GM12878 (cell line): Measurements from ENCODE around the gene TXNIP. TPM values are rescaled to one million over a fixed set of nuclear protein-coding genes. Genes with fewer than 3 reads are reported as not detected.

Source experiments
- ATAC-seq: fragments of 200-7000 bp; cut with Tn5 transposase; 3 replicates; pipeline ENCODE4 v1.9.1; 2020; ENCODE audit warnings: mild to moderate bottlenecking, moderate library complexity
- BruUV-seq: library from RNA; stranded (reverse); fragments of 400-500 nt; replicated peaks from 2 replicates; lab custom pipeline; 2021; lab: Mats Ljungman, UMichigan
- CTCF ChIA-PET: fragments of 300-600 bp; sonication (Branson Sonifier 250); formaldehyde crosslinking; extraction: SDS; loops from one replicate; lab custom pipeline; 2021; ENCODE audit warnings: inconsistent platforms; lab: Yijun Ruan, JAX
- POLR2A ChIA-PET: fragments of 350-600 bp; formaldehyde crosslinking; extraction: SDS; loops from one replicate; lab custom pipeline; 2021; ENCODE audit warnings: inconsistent platforms; lab: Charles Lee
- RAD21 ChIA-PET: fragments of 300-600 bp; sonication (Branson Sonifier 250); formaldehyde crosslinking; loops from one replicate; lab custom pipeline; 2023; ENCODE audit warnings: antibody characterized with exemption; ENCODE audit not compliant: unreplicated experiment; lab: Charles Lee
- SMC1A ChIA-PET: fragments of 300-600 bp; sonication (Branson Sonifier 250); formaldehyde crosslinking; loops from one replicate; lab custom pipeline; 2023; ENCODE audit not compliant: unreplicated experiment, uncharacterized antibody; lab: Charles Lee
- DNase-seq: peaks from one replicate; pipeline ENCODE4 v3.0.0-alpha.2; 2011; ENCODE audit warnings: low read depth, low spot score
- FAIRE-seq: peaks from 3 replicates; lab custom pipeline; 2011; peaks lifted over from hg19 to GRCh38; lab: Jason Lieb, UNC
- H2AFZ ChIP-seq: 2 replicates; pipeline ENCODE4 v1.6.0; 2011; ENCODE audit warnings: low read depth, low read length, control low read depth; ENCODE audit not compliant: control insufficient read depth
- H3K27ac ChIP-seq: 2 replicates; pipeline ENCODE4 v1.5.1; 2011; ENCODE audit warnings: control low read depth; ENCODE audit not compliant: control insufficient read depth, insufficient read depth
- H3K27me3 ChIP-seq, 2 experiments: replicated peaks in 1 of 2; 2 replicates each; pipeline versions ENCODE4 v1.6.0 to v1.6.1; 2011; ENCODE audit warnings: low read length in 1 of 2; ENCODE audit not compliant: control insufficient read depth in 2 of 2, insufficient read depth in 2 of 2
- H3K36me3 ChIP-seq, 2 experiments: 2 replicates each; pipeline ENCODE4 v1.5.1; 2011; ENCODE audit warnings: low read length in 1 of 2; ENCODE audit not compliant: control insufficient read depth in 2 of 2, insufficient read depth in 2 of 2
- H3K4me1 ChIP-seq: 2 replicates; pipeline ENCODE4 v1.6.1; 2011; ENCODE audit warnings: mild to moderate bottlenecking, low read length, moderate library complexity, mixed read lengths; ENCODE audit not compliant: control insufficient read depth, insufficient read depth
- H3K4me2 ChIP-seq: 2 replicates; pipeline ENCODE4 v1.6.0; 2011; ENCODE audit warnings: control low read depth; ENCODE audit not compliant: control insufficient read depth, insufficient read depth
- H3K4me3 ChIP-seq: fragments of 200-600 bp; sonication (generic); 2 replicates; pipeline ENCODE4 v1.5.1; 2016
- H3K79me2 ChIP-seq: 2 replicates; pipeline ENCODE4 v1.6.0; 2011; ENCODE audit warnings: low read length; ENCODE audit not compliant: control insufficient read depth, insufficient read depth
- H3K9ac ChIP-seq: 2 replicates; pipeline ENCODE4 v1.8.0; 2011; ENCODE audit warnings: low read length, control low read depth, mixed read lengths; ENCODE audit not compliant: control insufficient read depth, insufficient read depth
- H3K9me3 ChIP-seq: replicated peaks from 3 replicates; pipeline ENCODE4 v1.5.1; 2011; ENCODE audit warnings: mild to moderate bottlenecking, low read length; ENCODE audit not compliant: control insufficient read depth, insufficient read depth
- H4K20me1 ChIP-seq: 2 replicates; pipeline ENCODE4 v1.6.0; 2011; ENCODE audit not compliant: control insufficient read depth, insufficient read depth
- WGBS: methylation state at CpG from one replicate; pipeline ENCODE4 v1.1.6; 2016; ENCODE audit warnings: low lambda C conversion rate; ENCODE audit not compliant: insufficient replicate concordance, insufficient coverage; ENCODE audit errors: missing lambda C conversion rate; 5-methylcytosine and 5-hydroxymethylcytosine counted together
- in situ Hi-C: fragments of 300-500 bp; cut with MboI; formaldehyde crosslinking; loops from 9 replicates; pipeline ENCODE4 v1.14.3; 2018; ENCODE audit warnings: mixed read lengths
- intact Hi-C: fragments of 100-400 bp; cut with micrococcal nuclease; formaldehyde crosslinking; loops from one replicate; pipeline ENCODE4 v1.14.2; 2022; ENCODE audit not compliant: unreplicated experiment
- polyA plus RNA-seq, 11 experiments: library from polyadenylated mRNA; depleted of rRNA in 4 of 11; unstranded in 6 of 11; stranded (reverse) in 5 of 11; fragments of >200 nt; fragmentation: Nextera tagmentation in 4 of 11; fragmentation: Illumina TruSeq in 1 of 11; extraction: Ambion mirVana in 4 of 11; extraction: Trizol in 1 of 11; gene quantifications; 1 replicate in 1 of 11; 2 replicates in 10 of 11; pipeline versions ENCODE4 v1.2.1 to v1.2.3, GENCODE V29; 2011 to 2016; ENCODE audit warnings: inconsistent platforms in 2 of 11, missing spikeins in 2 of 11, low read depth in 1 of 11
- total RNA-seq, 4 experiments: library from RNA; depleted of rRNA in 3 of 4; stranded (reverse); fragments of >200 nt in 3 of 4; fragmentation: Illumina TruSeq in 1 of 4; extraction: Trizol in 1 of 4; gene quantifications; 2 replicates each; pipeline versions ENCODE4 v1.2.1 to v1.2.3, GENCODE V29; 2013 to 2021
- TF ChIP-seq, protein P1 (sequence below): IDR thresholded peaks from 2 replicates; pipeline ENCODE4 v1.6.1; 2011; ENCODE audit warnings: low read depth, mild to moderate bottlenecking, low read length, moderate library complexity, borderline replicate concordance; ENCODE audit errors: extremely low read depth
- TF ChIP-seq, protein P2 (sequence below): IDR thresholded peaks from 2 replicates; pipeline ENCODE4 v1.6.1; 2012; ENCODE audit warnings: low read length, inconsistent platforms

TXNIP gene
- total and polyA plus RNA-seq, 10 of the 15 experiments (the other 5 are each of a cell fraction or from before 2014, with no cell fraction given) = 48.7 to 133 (median 107) TPM

DNA sequence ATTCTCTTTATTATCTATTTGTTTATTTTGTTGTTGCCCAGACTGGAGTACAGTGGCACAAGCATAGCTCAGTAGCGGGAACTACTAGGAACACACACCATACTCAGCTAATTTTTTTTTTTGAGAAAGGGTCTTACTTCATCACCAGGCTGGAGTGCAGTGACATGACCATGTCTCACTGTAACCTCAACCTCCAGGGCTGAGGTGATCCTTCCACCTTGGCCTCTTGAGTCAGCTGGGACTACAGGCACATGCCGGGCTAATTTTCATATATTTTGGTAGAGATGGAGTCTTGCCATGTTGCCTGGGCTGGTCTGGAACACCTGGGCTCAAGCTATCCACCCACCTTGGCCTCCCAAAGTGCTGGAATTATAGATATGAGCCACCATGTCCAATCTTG lies 5.3 kb upstream of the TXNIP start:
- peaks cover 8% of the 10 kb centered on the region for H3K4me1 ChIP-seq
- no peak for ATAC-seq
- H3K9ac ChIP-seq = no peak overlapping the region
- ChIA-PET CTCF (interaction anchor here (0.7 to 18.6 kb wide), 7 partner anchors 11 to 178 kb away, joined by 3 to 361 read pairs (median 3); partner anchors contain the start of genes POLR3C, RBM8A and RNF115), SMC1A (interaction anchor here (0.6 to 5.2 kb wide), 7 partner anchors 10 to 73 kb away, joined by 3 to 53 read pairs (median 4); partner anchors contain the start of genes ANKRD34A, LIX1L and POLR3GL), POLR2A (interaction anchor here (1.9 to 2.1 kb wide), 2 partner anchors 20 to 23 kb away, joined by 7 to 19 read pairs; no protein-coding TSS in a partner anchor), RAD21 (interaction anchor here (4.1 kb wide), 1 partner anchor 23 kb away, joined by 26 read pairs; no protein-coding TSS in a partner anchor)
- TF ChIP-seq, protein P1, sequence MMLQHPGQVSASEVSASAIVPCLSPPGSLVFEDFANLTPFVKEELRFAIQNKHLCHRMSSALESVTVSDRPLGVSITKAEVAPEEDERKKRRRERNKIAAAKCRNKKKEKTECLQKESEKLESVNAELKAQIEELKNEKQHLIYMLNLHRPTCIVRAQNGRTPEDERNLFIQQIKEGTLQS = no peak
- TF ChIP-seq, protein P2, sequence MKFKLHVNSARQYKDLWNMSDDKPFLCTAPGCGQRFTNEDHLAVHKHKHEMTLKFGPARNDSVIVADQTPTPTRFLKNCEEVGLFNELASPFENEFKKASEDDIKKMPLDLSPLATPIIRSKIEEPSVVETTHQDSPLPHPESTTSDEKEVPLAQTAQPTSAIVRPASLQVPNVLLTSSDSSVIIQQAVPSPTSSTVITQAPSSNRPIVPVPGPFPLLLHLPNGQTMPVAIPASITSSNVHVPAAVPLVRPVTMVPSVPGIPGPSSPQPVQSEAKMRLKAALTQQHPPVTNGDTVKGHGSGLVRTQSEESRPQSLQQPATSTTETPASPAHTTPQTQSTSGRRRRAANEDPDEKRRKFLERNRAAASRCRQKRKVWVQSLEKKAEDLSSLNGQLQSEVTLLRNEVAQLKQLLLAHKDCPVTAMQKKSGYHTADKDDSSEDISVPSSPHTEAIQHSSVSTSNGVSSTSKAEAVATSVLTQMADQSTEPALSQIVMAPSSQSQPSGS = no peak
- no peaks in the 10 kb centered on the region for H3K36me3 ChIP-seq
- no peaks in the 10 kb centered on the region for H3K79me2 ChIP-seq
- H2AFZ ChIP-seq = no peak overlapping the region
- no peak overlapping the region for H3K4me2 ChIP-seq
- 94% methylated on average over 2 of the region's 2 CpGs for WGBS
- no peak for DNase-seq
- in situ Hi-C loops = no loop called here
- no TSS peak for BruUV-seq
- intact Hi-C loops = no loop called here
- FAIRE-seq = no peak
- H3K27ac ChIP-seq = no peak overlapping the region
- no peaks in the 10 kb centered on the region for H3K9me3 ChIP-seq
- no peak overlapping the region for H3K4me3 ChIP-seq
- no peaks in the 10 kb centered on the region for H4K20me1 ChIP-seq
- H3K27me3 ChIP-seq = no peaks in the 10 kb centered on the region
